Activated CD4-positive, alpha-beta T cell treated with anti-CD3 and anti-CD28 coated beads for 48 hours (primary cell): Measurements from ENCODE around the gene CCDC74A.
"Not testable (repeated sequence)": the region's sequence is repeated elsewhere in the genome, so short reads cannot be mapped to it uniquely, and the experiment has no call there.

ENCODE experiments used
- DNase-seq: peaks from one replicate; pipeline ENCODE4 v3.0.0-alpha.2; 2020

Gene CCDC74A

DNA sequence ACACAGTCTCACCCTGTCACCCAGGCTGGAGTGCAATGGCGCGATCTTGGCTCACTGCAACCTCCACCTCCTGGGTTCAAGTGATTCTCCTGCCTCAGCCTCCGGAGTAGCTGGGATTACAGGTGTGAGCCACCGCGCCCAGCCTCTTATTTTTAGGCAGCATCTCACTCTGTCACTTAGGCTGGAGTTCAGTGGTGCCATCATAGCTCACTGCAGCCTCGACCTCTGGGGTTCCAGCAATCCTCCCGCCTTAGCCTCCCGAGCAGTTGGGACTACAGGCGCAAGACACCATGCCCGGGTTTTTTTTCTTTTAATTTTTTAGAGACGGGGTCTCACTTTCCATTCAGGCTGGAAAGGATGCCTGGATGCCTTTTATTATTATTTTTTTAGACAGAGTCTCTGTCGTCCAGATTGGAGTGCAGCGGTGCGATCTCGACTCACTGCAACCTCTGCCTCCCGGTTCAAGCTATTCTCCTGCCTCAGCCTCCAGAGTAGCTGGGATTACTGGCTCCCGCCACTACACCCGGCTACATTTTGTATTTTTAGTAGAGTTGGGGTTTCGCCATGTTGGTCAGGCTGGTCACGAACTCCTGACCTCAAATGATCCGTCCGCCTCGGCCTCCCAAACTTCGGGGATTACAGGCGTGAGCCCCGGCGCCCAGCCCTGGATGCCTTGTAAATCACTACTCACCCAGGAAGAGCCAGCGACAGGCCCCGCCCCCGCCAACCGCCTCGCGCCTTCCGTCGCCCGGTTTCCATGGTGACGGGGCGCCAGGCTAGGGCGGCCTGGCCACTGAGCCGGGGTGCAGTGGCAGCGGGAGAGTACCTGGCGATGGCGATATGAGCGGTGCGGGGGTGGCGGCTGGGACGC is at the start of gene CCDC74A:
Gene CCDC74A (plus strand): TSS at position 758 of the 871 bp plus-strand sequence. CDS start 83 bp downstream, at position 841.
- DNase-seq: peak; percentile 85

DNA sequence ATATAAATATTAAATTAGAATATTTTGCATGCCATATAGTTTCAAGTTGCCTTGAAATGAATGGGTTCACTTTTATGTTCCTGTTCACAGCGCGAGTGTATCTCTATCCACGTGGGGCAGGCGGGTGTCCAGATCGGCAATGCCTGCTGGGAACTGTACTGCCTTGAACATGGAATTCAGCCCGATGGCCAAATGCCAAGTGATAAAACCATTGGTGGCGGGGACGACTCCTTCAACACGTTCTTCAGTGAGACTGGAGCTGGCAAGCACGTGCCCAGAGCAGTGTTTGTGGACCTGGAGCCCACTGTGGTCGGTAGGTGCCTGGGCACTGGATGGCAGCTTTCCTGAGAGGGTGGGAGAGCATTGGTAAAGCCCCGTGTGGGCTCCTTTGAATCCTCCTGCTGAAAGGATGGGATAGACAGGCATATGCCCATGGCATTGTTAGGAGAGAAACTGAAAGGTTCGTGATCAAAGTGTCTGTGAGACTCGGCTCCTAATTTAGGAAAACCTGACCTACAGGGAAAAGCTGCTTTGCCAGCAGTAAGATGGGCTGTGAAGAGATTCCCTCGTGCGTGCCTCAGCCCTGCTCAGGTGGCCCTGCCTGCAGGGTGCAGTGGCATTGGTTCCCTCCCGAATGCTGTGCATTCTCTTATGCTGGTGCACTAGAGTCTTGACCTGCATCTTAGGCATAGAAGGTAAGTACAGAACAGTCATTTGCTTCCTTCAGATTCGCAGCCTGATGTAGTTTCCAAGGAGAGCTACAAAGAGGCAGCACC is 49.4 kb upstream of the CCDC74A start:
- DNase-seq: not testable (repeated sequence)

DNA sequence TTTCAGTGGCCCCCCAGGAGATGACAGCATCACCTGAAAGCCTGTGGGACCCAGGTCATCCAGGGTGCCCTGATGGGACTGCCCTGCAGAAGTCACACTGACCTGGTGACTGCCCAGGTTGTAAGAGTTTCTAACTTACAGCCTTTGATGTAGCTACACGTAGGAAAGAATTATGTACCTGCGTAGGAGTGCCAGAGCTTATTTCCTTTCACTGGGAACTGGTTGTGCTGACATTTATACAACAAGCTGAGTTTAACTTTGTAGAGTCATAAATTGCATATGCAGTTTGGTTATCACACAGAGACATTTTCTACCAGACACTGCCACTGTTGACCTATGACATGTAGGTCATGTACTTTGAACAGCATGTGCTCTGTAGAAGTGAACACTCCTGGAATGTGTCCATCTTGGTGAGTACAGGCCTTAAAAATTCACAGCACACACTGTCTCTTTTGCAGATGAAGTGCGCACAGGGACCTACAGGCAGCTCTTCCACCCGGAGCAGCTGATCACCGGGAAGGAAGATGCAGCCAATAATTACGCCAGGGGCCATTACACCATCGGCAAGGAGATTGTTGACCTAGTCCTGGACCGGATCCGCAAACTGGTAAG is 48.7 kb upstream of the CCDC74A start:
- DNase-seq: not testable (repeated sequence)

DNA sequence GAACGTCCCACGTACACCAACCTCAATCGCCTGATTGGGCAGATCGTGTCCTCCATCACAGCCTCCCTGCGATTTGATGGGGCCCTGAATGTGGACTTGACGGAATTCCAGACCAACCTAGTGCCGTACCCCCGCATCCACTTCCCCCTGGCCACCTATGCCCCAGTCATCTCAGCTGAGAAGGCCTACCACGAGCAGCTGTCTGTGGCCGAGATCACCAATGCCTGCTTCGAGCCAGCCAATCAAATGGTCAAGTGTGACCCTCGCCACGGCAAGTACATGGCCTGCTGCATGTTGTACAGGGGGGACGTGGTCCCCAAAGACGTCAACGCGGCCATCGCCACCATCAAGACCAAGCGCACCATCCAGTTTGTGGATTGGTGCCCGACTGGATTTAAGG is 47.3 kb upstream of the CCDC74A start:
- DNase-seq: not testable (repeated sequence)

DNA sequence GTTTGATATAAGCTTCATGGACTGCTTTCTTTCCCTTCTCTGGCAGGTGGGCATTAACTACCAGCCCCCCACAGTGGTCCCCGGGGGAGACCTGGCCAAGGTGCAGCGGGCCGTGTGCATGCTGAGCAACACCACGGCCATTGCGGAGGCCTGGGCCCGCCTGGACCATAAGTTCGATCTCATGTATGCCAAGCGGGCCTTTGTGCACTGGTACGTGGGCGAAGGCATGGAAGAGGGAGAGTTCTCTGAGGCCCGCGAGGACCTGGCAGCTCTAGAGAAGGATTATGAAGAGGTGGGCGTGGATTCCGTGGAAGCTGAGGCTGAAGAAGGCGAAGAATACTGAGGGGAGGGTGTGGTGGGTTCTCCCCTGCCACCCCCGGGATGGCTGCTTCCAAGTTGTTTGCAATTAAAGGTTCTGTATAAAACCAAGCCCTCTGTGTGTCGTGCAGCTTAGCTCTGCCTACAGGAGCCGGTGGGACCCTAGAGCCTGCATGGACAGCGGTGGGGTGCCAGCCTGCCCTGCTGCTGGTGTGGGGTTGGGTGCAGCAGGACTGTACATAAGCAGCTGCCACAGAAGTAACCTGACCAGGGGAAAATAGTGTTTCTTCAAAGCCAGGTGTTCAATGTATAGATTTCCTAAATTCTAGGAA is 45.1 kb upstream of the CCDC74A start:
- DNase-seq: not testable (repeated sequence)

DNA sequence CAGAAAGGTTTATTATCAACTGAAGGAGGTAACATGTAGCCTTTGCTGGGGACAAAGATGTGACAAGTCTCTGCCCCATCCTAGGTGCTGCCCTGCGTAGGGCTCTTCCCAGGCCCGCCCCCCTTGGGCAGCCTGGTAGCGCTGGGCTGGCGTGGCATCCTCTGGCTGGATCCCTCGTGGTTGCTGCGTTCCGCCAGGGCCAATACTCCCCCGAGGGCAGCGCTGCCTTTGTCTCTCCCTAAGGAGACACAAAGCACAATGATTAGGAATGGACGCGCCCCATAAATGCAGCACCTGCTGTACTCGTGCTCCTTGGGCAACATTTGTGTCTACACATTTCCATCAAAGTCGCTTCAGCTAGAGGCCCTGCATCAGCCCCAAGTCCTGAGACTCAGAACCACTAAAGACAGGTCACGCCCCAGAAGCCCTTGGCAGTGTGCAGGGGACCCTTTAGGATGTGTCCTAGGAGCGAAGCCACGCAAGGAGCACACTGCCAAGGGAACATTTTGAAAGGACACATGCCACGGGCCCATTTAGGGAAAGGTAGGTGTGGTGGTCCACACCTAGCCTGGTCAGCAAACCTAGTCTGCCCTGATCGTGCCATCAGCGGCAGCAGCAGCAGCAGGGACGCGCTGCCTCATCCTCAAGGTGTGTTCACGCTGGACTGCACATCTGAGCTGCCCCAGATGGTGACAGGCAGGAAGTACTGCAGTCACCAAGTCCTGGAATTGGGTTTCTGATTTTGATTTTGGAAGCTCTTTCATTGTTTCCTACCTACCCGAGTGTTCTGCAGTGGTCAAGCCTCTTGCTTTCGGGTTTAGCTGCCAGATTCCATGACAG is 43.5 kb upstream of the CCDC74A start:
- not testable (repeated sequence) for DNase-seq

DNA sequence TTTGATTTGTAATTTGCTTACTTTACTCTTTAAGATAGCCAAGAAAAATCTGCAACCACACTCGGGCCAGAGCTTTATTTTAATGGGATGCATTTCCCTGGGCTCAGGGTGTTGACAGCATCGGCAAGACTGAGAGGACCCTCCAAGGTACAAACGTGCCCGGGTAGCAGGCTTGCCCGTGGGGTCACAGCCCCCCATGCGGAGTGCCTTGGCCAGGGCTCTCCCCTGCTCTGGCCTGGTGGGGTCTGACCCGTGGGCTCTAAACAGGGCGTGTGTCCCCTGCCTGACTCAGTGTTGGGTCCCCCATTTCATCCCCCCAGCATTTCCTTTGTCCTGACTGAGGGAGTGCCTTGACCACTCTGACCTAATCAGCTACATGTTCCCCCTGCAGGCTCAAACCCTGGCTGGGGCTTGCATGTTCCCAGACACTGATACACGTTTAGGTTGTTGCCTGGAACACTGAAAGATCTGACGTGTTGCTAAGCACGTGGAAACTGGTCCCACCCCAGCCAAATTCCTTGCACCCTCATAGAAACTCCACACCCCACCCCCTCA is 42.7 kb upstream of the CCDC74A start:
- not testable (repeated sequence) for DNase-seq

DNA sequence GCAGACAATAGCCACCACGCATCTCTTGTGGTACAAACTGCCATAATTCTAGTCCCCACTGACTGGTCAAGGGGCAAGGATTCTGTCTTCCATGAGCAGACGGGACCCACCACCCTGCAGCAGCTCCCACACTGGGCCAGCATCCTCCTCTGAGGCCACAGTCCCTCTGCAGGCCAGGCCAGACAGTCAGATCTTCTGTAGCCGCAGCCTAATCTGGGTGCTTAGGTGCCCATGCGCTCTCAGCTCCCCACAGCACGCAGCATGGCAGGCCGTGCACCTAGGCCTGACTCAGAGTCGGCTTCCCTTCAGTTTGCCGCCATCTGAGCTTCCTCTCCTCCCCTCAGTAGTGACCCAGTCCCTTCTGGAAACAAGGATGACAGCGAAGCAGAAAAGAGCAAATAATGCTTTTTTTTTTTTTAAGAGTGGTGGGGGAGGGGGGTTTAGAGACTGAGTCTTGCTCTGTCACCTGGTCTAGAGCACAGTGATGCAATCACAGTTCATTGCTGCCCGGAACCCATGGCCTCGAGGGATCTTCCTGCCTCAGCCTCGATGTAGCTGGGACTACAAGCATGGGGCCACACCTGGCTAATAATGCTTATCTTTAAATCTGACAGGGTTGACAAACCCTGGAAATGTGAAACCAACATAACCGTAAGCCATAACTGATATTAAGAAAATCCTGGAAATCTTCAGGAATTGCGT is 41.3 kb upstream of the CCDC74A start:
- DNase-seq: not testable (repeated sequence)

DNA sequence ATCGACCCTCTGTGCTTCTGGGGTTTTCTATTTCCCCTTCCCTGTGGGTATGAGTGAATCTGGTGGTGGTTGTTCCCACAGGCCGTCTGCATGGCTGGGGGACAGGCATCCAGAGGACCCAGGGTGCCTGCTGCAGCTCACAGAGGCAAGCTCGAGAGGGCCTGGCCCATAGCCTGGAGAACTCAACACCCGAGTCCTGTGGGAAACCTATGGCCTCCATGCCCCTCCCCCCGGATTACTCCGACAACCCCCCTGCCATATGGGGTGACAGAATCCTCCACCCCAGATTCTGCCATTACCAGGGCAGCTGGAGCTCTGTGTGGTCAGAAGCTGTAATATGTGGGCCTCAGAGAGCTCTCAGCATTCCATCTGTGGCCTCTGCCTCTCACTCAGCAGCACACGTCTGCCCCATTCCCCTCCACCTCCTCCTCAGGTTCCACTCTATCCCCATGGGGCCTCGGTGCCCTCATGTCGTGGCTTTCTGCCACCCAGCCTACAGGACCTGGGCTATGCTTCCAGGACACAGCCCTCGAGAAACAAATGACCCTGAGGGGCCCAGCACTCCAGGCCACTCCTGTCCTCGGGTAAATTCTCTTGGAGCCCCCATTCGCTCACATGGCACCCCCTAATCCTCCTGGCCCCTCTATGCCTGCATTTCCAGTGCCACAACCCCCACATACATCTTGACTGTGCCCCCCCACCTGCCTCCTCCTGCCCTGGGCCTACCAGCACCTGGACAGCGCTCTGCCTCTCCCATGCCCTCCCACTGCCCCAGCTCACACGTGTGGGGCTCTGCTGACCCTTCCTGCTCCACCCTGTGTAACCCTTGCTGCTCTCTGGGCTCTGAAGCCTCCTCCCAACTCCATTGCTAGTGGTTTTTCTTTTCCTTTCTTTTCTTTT is 39.1 kb upstream of the CCDC74A start:
- no peak for DNase-seq

DNA sequence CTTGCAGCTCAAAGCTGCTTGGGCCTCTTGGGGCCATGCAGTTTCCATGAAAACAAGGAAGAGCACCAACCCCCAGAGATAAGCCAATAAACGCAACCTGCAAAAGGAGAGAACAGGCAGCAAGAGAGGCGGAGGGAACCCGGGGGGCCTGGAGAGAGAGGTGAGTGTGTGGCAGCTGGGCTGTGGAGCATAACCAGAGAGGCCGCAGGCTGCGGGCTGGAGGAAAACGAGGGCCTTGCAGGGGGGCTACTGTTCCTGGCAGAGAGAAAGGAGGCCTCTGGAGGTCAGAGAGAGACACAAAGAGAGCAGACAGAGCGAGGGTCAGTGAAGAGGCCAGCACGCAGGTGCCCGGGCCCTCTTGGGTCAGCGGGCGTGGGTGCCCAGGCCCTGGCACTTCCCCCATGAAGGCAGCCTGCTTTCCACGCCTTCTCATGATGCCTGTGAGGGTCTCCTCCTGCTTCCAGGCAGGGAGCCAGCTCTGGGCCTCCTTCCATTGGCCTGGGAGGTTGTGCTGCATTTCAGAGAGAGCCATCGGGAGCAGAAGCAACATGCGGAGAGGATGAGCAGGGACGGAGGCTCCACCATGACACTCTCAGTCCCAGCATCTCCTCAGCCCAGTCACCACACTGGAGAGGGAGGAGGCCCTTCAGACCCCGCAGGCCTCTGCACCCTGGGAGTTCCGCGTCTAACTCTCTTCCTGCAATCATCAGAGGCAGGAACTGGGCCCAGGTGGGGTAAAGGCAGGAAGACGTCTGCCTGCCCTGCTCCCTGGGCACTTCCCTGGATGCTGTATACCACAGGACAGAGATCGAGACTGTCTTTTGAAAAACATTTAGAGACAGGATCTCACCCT is 36.8 kb upstream of the CCDC74A start:
- DNase-seq: peak; percentile 44

DNA sequence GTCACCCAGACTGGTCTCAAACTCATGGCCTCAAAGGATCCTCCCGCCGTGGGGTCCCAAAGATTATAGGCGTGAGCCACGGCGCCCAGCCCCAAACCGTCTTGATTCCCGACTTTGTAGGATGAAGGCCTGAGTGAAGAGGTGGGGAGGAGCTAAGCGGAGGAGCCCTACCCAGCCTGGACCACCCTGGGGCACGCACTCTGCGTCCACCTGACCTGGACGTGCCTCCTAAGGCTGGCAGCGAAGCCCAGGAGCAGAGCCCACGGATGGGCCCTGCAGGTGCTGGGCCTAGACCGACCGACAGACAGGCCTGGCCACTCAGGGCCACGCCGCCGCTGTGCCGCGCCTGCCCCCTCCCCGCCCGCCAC is 36.2 kb upstream of the CCDC74A start:
- peak; percentile 32 for DNase-seq

DNA sequence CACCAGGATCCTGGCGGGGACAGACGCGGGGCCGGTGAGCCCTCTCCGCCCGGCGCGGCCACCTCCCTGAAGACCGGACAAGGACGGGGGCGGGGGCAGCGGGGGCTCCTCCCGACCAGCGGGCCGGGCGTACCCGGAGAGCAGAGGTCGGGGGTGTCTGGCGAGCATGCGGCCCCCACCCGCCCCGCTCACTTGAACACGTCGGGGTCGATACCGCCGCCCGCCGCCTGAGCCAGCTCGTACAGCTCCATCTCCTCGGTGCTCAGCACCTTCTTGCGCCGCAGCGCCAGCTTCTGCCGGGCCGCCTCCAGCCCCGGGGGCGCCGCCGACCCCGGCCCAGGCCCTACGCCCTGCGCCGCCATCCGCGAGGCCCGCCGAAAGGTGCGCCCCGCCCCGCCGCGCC is 35.7 kb upstream of the CCDC74A start, which contains the start of gene MZT2A:
Gene MZT2A (minus strand): TSS at position 383 of the 403 bp plus-strand sequence. CDS start 21 bp downstream, at position 362.
- not testable (repeated sequence) for DNase-seq

DNA sequence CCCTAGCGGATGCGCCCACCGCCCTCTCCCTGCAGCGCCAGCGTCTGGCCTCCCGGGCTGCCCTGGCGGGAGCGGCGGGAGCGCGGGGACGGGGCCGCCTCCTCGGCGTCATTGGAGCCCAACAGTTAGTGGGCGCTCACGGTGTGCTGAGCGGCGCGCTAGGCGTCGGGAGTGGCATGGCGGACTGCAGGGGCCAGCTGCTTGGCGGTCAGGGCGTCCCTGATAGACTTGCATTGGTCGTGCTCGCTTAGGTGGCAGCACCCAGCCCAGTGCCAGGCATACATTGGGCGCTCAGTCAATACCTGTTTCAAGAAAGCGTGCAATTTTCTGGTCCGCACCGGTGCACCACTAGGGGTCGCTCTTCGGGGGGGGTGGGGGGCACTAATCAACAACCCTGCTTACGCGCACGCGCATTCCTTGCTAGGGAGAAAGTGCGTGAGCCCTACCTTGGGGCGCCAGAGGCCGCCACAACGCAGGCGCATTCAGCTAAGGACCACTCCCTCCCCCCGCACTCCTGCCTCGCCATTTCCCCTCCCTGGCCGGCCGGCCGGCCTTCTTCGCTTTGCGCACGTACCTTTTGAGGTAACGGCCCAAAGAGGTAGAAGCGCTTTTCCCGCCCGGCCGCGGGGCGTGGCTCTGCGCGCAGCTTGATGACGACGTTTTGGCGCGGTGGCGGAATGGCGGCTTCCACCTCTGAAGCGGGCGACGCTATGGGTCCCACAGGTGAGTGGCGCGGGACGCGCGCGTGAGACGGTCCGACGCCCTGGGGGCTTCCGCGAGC is 35.1 kb upstream of the CCDC74A start:
- DNase-seq: peak; percentile 96

DNA sequence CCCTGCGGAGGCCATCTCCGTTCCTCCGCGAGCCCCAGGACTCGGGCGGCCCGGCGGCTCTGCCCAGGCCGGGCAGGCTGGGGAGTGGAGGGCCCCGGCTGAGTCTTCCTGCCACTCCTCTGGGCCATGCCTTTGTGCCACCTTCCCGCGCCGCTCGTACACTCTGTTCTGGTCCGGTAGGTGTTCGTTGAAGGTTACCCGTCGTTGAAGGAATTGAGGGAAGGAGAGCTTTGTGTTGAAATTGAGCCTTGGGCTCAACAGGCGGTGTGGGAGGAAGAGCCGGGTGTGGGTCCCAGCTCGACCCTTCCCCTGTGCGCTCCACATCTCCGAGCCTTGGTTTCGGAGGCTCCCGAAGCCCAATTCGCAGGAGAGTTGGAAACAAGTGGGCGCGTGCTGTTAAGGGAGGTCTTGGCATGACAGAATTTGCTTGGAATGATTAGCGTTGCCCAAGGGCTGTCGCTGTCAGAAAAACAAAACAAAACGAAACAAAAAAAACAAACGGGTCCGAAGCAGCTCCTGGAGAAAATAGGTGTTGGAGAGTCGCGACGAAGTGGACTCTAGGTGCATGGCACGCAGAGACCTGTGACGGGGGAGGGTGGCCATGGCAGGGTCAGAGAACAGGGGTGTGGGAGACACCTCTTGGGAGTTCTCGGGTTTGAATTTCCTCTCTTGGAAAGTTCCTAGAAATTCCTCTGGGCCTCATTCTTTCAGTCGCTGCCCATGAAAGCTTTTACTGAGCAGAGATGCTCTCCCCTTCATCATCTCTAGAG is 34.3 kb upstream of the CCDC74A start:
- no peak for DNase-seq

DNA sequence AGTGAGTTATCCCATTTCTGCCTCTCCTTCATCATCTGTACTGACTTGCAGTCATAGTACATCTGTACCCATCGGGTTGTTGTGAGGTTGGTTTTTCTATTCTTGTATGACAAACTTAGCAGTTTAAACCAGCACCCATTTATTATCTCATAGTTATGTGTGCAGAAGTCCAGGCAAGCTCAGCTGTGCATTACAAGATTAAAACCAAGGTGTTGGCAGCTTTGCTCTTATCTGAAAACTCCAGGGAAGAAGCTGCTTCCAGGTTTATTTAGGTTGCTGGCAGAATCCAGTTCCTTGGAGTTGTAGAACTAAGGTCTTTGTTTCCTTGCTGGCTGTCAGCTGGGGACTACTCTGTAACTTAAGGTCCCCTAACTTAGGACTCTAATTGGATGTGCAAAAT is 32.2 kb upstream of the CCDC74A start:
- DNase-seq: not testable (repeated sequence)

DNA sequence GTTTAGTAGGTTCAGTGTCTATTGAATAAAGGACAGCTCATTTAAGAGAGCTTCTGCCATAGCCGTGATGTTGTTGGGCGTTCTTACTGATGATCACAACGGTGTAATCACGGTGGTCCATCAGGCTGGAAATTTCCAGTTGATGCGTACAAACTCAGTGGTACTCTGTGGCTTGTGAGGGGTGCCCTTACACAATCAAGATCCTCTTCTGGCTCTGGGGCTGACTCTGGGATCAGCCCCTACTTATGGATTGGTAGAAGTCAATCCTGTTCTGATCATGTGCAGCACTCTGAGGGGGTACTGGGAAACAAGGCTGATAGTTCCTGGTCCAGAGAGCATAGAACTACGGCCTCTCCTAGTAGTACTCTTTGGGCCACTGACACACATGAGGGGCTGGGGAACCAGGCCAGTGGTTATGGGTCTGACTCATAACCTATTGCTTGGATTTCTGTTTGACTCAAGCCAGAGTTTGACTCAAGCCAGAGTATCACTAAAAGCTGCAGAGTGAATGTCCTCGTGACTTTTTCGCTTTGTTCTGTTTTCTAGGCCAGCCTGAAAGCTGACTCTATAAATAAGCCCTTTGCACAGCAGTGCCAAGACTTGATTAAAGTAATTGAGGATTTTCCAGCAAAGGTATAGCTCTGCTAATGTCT is 29.2 kb upstream of the CCDC74A start:
- peak; percentile 45 for DNase-seq

DNA sequence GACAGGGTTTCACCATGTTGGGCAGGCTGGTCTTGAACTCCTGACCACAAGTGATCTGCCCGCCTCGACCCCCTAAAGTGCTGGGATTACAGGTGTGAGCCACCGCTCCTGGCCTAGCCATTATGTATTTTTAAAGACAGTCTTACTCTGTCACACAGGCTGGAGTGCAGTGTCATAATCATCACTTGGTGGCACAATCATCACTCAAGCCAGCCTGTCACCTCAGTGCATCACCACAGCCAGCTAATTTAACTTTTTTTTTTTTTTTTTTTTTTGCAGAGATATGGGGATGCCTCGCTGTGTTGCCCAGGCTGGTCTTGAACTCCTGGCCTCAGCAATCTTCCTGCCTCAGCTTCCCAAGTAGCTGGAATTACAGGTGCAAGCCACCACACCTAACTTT is 24.1 kb upstream of the CCDC74A start:
- DNase-seq: not testable (repeated sequence)
